GM19099 (cell line): ENCODE data around the gene KBTBD4.

ENCODE experiments used
- POLR2A ChIP-seq: IDR thresholded peaks from 3 replicates; pipeline ENCODE4 v1.6.1; 2011; ENCODE audit warnings: low read depth; ENCODE audit not compliant: insufficient read length; ENCODE audit errors: extremely low read depth

KBTBD4 gene

DNA sequence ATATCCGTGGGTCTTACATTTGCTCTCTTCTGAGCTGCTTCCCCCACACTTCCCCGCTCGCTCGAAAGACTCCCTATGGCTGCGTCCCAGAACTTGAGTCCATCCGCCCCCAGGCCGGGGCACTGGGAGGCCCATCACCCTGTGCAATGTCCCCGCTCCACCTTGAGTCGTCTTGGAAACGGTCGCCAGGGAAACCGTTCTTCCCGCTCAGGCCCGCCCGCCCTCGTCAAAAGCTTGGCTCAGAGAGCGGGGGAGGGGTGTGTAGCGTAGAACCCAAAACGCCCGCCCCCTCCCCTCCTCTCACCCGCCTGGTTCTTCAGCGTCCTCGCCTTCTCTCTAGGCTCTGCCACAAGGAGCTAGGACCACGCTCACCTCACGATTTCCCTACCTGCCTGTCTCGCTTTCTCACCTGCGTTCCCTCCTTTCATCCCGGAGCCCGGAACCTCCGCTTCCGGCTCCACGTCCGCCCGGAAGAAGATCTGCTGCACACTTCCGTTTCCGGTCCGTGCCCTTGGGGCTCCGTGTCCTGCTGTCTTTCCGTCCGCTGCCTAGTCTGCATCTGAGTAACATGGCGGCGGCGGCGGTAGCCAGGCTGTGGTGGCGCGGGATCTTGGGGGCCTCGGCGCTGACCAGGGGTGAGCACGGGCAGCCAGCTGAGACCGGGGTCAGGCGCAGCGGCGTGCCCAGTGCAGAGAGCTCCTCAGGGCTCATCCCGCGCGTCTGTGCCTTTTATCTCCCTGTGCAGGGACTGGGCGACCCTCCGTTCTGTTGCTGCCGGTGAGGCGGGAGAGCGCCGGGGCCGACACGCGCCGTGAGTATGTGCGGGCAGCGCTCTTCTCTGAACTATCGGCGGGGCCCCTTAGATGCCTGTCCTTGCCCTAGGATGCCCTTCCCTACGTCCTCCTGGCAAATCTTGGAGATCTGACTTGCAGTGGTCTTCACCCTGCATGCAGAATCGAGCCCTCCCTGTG lies at the start of gene KBTBD4, which contains the start of gene NDUFS3:
KBTBD4 (minus strand) TSS at position 447 of the 971 bp plus-strand sequence; CDS start at position 428, 19 bp downstream.
NDUFS3 (plus strand) TSS at position 551 of the 971 bp plus-strand sequence; CDS start at position 569, 18 bp downstream.
- peak; percentile 94 for TF ChIP-seq POLR2A

DNA sequence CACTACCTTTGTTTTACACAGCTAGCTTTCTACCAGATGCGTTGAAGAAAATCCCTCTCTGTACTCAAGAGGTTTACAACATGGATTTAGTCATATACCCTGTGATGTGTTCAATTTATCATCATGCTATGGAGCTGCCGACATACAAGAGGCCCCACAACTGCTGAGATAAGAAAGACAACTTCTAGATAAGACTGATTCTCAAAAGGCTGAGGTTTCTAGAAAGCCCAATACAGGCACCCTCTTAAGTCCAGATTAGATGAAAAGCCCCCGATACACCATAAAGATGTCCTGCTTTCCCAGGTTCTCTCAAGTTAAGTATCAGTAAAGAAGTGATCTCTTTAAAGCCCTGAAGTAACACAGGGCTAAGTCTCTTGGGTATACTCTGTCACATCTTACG lies 49.3 kb upstream of the KBTBD4 start:
- TF ChIP-seq POLR2A = no peak

- TF ChIP-seq POLR2A = no peak
Measured at GRCh38 chr11:47626234-47626633, 47.5 kb upstream of the KBTBD4 start.

DNA sequence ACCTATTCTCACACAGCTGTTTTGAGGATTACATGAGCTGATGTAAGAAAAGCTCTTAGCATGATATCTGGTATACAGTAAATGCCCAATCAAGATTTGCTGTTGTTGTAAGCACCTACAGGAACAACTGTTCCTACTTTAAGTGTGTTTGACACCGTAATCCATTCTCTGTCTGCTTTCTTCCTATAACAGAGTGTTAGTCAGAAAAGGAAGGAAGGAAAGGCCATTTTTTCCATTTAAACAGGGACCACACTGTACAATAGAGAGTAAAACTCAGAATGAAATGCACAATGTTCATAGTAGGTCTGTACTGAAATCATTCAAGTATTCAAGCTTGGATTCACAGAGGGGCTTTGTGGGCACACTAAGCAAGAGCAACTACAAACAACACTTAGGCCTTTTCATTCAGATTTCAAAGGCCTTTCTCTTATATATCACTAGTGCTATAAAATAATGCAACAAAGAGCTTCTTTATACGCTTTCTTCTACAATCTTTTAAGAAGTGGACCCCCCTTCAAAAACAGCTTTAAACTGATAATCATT lies 42.1 kb upstream of the KBTBD4 start:
- no peak for TF ChIP-seq POLR2A

DNA sequence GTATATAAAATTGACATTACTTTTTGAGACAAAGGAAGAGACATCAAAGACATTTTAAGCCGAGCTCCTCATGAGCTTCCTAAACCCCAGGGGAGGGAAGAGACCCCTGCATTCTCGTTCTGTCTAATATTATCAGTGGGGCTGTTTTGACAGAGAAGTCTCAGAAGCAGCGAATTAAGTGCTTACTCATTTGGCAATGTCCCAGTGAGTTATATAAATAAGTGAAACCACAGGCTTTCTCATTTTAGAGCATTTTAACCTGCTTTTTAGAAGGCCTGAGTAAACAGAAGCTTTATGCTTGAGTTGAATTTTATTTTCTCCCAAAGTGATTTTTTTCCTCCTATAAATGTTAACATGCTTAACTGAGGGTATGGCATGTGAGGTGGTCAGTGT lies 38.6 kb upstream of the KBTBD4 start:
- no peak for TF ChIP-seq POLR2A

GRCh38 chr11:47616726-47617416 lies 38.1 kb upstream of the KBTBD4 start:
- TF ChIP-seq POLR2A = no peak

GRCh38 chr11:47615249-47615648 lies 36.5 kb upstream of the KBTBD4 start:
- TF ChIP-seq POLR2A = no peak

DNA sequence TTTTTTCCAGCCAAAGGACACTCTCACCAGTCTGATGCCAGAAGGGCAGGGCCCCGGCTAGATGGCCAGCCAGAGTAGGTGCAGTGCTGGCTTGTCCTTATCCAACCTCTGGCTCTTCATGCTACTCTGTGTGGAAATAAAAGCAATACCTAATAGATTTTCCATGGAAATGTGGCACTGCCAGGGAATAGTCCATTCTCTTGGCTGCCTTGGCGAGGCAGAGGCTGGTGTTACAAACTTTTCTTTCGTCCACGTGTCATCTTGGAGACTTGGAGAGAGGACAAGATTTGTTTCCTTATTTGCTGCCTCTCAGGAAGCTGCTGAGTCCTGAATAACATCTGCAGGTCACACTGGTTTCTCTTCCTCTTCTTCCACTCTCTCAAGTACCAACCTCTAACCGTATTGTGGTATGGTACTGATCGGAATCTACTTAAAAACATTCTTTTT lies 32.6 kb upstream of the KBTBD4 start:
- TF ChIP-seq POLR2A = no peak

DNA sequence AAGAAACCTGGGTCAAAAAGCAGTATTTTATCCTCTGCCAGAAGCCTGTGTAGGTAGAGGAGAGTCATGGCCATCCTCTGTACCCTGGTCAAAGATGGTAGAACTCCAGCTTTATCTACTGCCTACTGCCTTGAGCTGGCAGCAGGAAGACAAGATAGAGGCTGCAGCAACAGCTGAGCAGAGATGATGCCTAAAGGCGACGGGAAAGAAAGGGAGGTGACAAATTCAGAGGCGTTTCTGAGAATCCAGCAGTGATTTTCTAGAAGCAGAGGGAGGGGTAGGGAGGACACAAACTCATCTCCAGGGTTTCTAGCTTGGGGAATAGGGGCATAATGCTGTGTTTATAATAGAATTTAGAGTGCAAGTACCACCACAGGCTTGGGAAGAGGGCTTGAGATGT lies 30.9 kb upstream of the KBTBD4 start:
- no peak for TF ChIP-seq POLR2A

DNA sequence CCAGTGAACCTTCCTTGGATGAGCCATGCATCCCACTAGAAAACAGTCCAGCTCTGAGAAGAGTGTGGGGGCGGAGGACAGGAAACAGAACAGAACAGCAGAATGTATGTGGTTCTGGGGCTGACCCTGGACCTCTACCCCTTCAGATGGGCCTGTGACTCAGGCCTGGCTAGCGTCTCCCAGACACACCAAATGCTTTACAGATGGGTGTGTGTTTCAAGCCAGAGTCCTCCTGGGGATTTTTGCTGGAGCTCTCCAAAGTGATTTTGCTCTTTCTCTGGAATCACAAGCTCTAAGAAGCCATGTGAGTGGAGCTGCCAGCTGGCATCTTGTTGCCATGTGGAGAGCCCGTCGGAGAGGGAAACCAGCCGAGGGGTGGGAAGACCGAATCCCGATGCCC lies 28.6 kb upstream of the KBTBD4 start:
- TF ChIP-seq POLR2A = no peak

GRCh38 chr11:47606731-47607130 lies 28.0 kb upstream of the KBTBD4 start:
- TF ChIP-seq POLR2A = no peak

GRCh38 chr11:47605921-47606320 lies 27.2 kb upstream of the KBTBD4 start:
- no peak for TF ChIP-seq POLR2A

DNA sequence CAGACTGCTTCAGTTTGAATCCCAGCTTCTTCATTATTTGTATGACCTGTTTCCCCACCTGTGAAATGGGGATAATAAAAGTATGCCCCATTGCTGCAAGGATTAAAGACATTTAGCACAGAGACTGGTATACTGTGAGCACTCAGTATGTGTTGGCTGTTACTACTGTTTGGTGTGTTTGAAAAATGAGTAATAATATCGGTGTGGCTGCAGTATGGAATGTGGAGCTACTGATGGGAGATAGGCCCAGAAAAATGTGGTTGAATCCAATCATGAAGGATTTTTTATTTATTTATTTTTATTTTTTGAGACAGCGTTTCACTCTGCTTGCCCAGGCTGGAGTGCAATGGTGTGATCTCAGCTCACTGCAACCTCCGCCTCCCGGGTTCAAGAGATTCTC lies 24.5 kb upstream of the KBTBD4 start:
- no peak for TF ChIP-seq POLR2A

GRCh38 chr11:47599902-47600301 lies 21.1 kb upstream of the KBTBD4 start:
- TF ChIP-seq POLR2A = no peak

GRCh38 chr11:47595967-47596366 lies 17.2 kb upstream of the KBTBD4 start:
- TF ChIP-seq POLR2A = no peak
